HepG2 (cell line): ENCODE data around the gene DCAF6. TPM values are rescaled to one million over a fixed set of nuclear protein-coding genes. Genes with fewer than 3 reads are reported as not detected.

ENCODE experiments used
- ATAC-seq: fragments of 200-7000 bp; cut with Tn5 transposase; 3 replicates; pipeline ENCODE4 v1.9.1; 2020; ENCODE audit warnings: mild to moderate bottlenecking, moderate library complexity
- BruUV-seq: library from RNA; stranded (reverse); fragments of 400-500 nt; replicated peaks from 2 replicates; lab custom pipeline; 2021; lab: Mats Ljungman, UMichigan
- CTCF ChIA-PET: fragments of 300-600 bp; formaldehyde crosslinking; extraction: SDS; loops from one replicate; lab custom pipeline; 2021; ENCODE audit warnings: low total read pairs, inconsistent platforms, low intra/inter-chr PET ratio; lab: Yijun Ruan, JAX
- POLR2A ChIA-PET: fragments of 350-600 bp; sonication (Branson Sonifier 250); formaldehyde crosslinking; loops from one replicate; lab custom pipeline; 2020; ENCODE audit warnings: antibody characterized with exemption, inconsistent platforms; lab: Yijun Ruan, JAX
- DNase-seq: peaks from one replicate; pipeline ENCODE4 v3.0.0-alpha.2; 2015; ENCODE audit warnings: low spot score
- FAIRE-seq: peaks from 3 replicates; lab custom pipeline; 2011; peaks lifted over from hg19 to GRCh38; lab: Jason Lieb, UNC
- H2AFZ ChIP-seq: one replicate; pipeline ENCODE4 v1.6.1; 2011; ENCODE audit warnings: low read length, inconsistent platforms
- H3K27ac ChIP-seq: fragments of 300-600 bp; 3 replicates; pipeline ENCODE4 v1.8.0; 2011; ENCODE audit warnings: mixed run types, mild to moderate bottlenecking, mixed read lengths, low read length, inconsistent platforms; ENCODE audit not compliant: insufficient read depth; ENCODE audit errors: extremely low read length
- H3K27me3 ChIP-seq, 2 experiments: fragments of 200-600 bp in 1 of 2; 2 replicates in 1 of 2; 3 replicates in 1 of 2; pipeline versions ENCODE4 v1.6.0 to v1.8.0; 2011; ENCODE audit warnings: low read length in 2 of 2, mild to moderate bottlenecking in 2 of 2, moderate library complexity in 2 of 2, inconsistent platforms in 1 of 2; ENCODE audit not compliant: insufficient read depth in 2 of 2, control insufficient read depth in 1 of 2
- H3K36me3 ChIP-seq, 2 experiments: fragments of 200-600 bp in 1 of 2; replicated peaks in 1 of 2; 2 replicates in 1 of 2; 3 replicates in 1 of 2; pipeline versions ENCODE4 v1.5.1 to v1.8.0; 2011; ENCODE audit warnings: low read length in 2 of 2, inconsistent platforms in 1 of 2; ENCODE audit not compliant: insufficient read depth in 2 of 2, control insufficient read depth in 1 of 2
- H3K4me1 ChIP-seq: 2 replicates; pipeline ENCODE4 v1.5.1; 2012; ENCODE audit warnings: low read length, inconsistent platforms; ENCODE audit not compliant: insufficient read depth
- H3K4me2 ChIP-seq: 2 replicates; pipeline ENCODE4 v1.6.0; 2011; ENCODE audit warnings: low read depth, low read length, inconsistent platforms
- H3K4me3 ChIP-seq, 3 experiments: fragments of 200-600 bp in 1 of 3; sonication (generic), shearing (Covaris generic) in 1 of 3; replicated peaks in 1 of 3; 2 replicates each; pipeline ENCODE4 v1.5.1; 2011 to 2016; ENCODE audit warnings: low read length in 3 of 3, inconsistent platforms in 2 of 3, low read depth in 2 of 3, mild to moderate bottlenecking in 2 of 3, control low read depth in 1 of 3, mixed read lengths in 1 of 3; ENCODE audit not compliant: insufficient read depth in 1 of 3
- H3K79me2 ChIP-seq: one replicate; pipeline ENCODE4 v1.6.1; 2011; ENCODE audit warnings: low read length, inconsistent platforms; ENCODE audit not compliant: insufficient read depth
- H3K9ac ChIP-seq: 2 replicates; pipeline ENCODE4 v1.6.0; 2011; ENCODE audit warnings: mild to moderate bottlenecking, low read depth, low read length, inconsistent platforms; ENCODE audit not compliant: insufficient read depth
- H3K9me3 ChIP-seq: 2 replicates; pipeline ENCODE4 v1.5.1; 2012; ENCODE audit warnings: mild to moderate bottlenecking, low read length
- H4K20me1 ChIP-seq: 2 replicates; pipeline ENCODE4 v1.6.0; 2011; ENCODE audit warnings: inconsistent platforms, mild to moderate bottlenecking, low read length, moderate library complexity; ENCODE audit not compliant: insufficient read depth
- HNRNPLL ChIP-seq: fragments of 200-400 bp; formaldehyde crosslinking; IDR thresholded peaks from 2 replicates; pipeline ENCODE4 v1.6.1; 2017; ENCODE audit warnings: mild to moderate bottlenecking, low read depth, low read length; ENCODE audit not compliant: poor library complexity, severe bottlenecking
- STAG1 ChIP-seq: sonication (generic); formaldehyde crosslinking; IDR thresholded peaks from 2 replicates; pipeline ENCODE4 v1.4.0; 2020; ENCODE audit warnings: missing genetic modification reagents
- ZBTB10 ChIP-seq: sonication (generic); formaldehyde crosslinking; IDR thresholded peaks from 2 replicates; pipeline ENCODE4 v1.4.0; 2020; ENCODE audit warnings: missing genetic modification reagents, borderline replicate concordance
- ZBTB7A ChIP-seq: sonication (generic); formaldehyde crosslinking; IDR thresholded peaks from 2 replicates; pipeline ENCODE4 v1.8.0; 2022; ENCODE audit warnings: mild to moderate bottlenecking, missing genetic modification reagents
- ZNF282 ChIP-seq: fragments of 450-650 bp; IDR thresholded peaks from 2 replicates; pipeline ENCODE4 v1.6.1; 2018; ENCODE audit not compliant: partially characterized antibody
- ZNF337 ChIP-seq: sonication (generic); formaldehyde crosslinking; IDR thresholded peaks from 2 replicates; pipeline ENCODE4 v1.5.1; 2020; ENCODE audit warnings: missing genetic modification reagents, low read depth, mild to moderate bottlenecking, borderline replicate concordance
- ZNF574 ChIP-seq: sonication (generic); formaldehyde crosslinking; IDR thresholded peaks from 2 replicates; pipeline ENCODE4 v1.4.0; 2020; ENCODE audit warnings: missing genetic modification reagents
- ZNF746 ChIP-seq: sonication (generic); formaldehyde crosslinking; IDR thresholded peaks from 2 replicates; pipeline ENCODE4 v1.8.0; 2022; ENCODE audit warnings: mild to moderate bottlenecking, missing genetic modification reagents
- ZNF780A ChIP-seq: sonication (generic); formaldehyde crosslinking; IDR thresholded peaks from 2 replicates; pipeline ENCODE4 v1.8.0; 2022; ENCODE audit warnings: mild to moderate bottlenecking, missing genetic modification reagents, moderate library complexity
- ZXDC ChIP-seq: sonication (generic); formaldehyde crosslinking; IDR thresholded peaks from 2 replicates; pipeline ENCODE4 v1.5.0; 2020; ENCODE audit warnings: mild to moderate bottlenecking, missing genetic modification reagents
- WGBS: methylation state at CpG from one replicate; pipeline ENCODE4 v1.1.6; 2017; ENCODE audit warnings: low lambda C conversion rate; 5-methylcytosine and 5-hydroxymethylcytosine counted together
- in situ Hi-C: cut with HindIII; loops from 2 replicates; pipeline ENCODE4 v1.10.0; 2017; ENCODE audit warnings: low pct_unique_long_range_greater_than_20kb; ENCODE audit not compliant: extremely low pct_ligation_motif_present
- intact Hi-C: fragments of 100-400 bp; cut with micrococcal nuclease; formaldehyde crosslinking; loops from one replicate; pipeline ENCODE4 v1.10.0; 2022; ENCODE audit not compliant: unreplicated experiment
- polyA plus RNA-seq, 8 experiments: library from polyadenylated mRNA; depleted of rRNA in 3 of 8; stranded (reverse) in 7 of 8; unstranded in 1 of 8; fragments of >200 nt; fragmentation: Illumina TruSeq in 4 of 8; extraction: Trizol in 4 of 8; gene quantifications; 2 replicates each; pipeline versions ENCODE4 v1.2.1 to v1.2.3, GENCODE V29; 2011 to 2016; ENCODE audit warnings: low read depth in 4 of 8, missing spikeins in 1 of 8, mixed read lengths in 1 of 8; ENCODE audit not compliant: insufficient read depth in 1 of 8
- total RNA-seq, 5 experiments: library from RNA; depleted of rRNA; stranded (reverse); fragments of >200 nt; fragmentation: Illumina TruSeq; extraction: Trizol; gene quantifications; 2 replicates each; pipeline ENCODE4 v1.2.3, GENCODE V29; 2016; ENCODE audit warnings: low read depth in 1 of 5
- TF ChIP-seq, protein P1 (sequence below): fragments of 450-650 bp; IDR thresholded peaks from 2 replicates; pipeline ENCODE4 v1.6.1; 2017
- TF ChIP-seq, protein P2 (sequence below): sonication (generic); formaldehyde crosslinking; IDR thresholded peaks from 2 replicates; pipeline ENCODE4 v1.4.0; 2020; ENCODE audit warnings: missing genetic modification reagents

DCAF6 gene
- total and polyA plus RNA-seq, 2 of the 13 experiments (the other 11 are each of a cell fraction or from before 2014, with no cell fraction given) = 24.7 to 33.7 TPM

GRCh38 chr1:167964646-167965045 lies 28.2 kb downstream of the DCAF6 start:
- POLR2A ChIA-PET = no interaction called here
- H3K79me2 ChIP-seq = peaks cover 41% of the 10 kb centered on the region
- intact Hi-C loops (no loop called here), in situ Hi-C loops (no loop called here)
- H3K27ac ChIP-seq = no peak overlapping the region
- H3K9me3 ChIP-seq = no peaks in the 10 kb centered on the region
- no TSS peak for BruUV-seq
- peaks cover 8% of the 10 kb centered on the region for H3K4me1 ChIP-seq
- H3K4me2 ChIP-seq = no peak overlapping the region
- no peaks in the 10 kb centered on the region for H4K20me1 ChIP-seq
- DNase-seq (no peak), FAIRE-seq (no peak), ATAC-seq (no peak)
- H3K9ac ChIP-seq = no peak overlapping the region
- TF ChIP-seq, protein P1, sequence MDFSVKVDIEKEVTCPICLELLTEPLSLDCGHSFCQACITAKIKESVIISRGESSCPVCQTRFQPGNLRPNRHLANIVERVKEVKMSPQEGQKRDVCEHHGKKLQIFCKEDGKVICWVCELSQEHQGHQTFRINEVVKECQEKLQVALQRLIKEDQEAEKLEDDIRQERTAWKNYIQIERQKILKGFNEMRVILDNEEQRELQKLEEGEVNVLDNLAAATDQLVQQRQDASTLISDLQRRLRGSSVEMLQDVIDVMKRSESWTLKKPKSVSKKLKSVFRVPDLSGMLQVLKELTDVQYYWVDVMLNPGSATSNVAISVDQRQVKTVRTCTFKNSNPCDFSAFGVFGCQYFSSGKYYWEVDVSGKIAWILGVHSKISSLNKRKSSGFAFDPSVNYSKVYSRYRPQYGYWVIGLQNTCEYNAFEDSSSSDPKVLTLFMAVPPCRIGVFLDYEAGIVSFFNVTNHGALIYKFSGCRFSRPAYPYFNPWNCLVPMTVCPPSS = no peak
- TF ChIP-seq STAG1 (no peak), ZNF746 (CRISPR knock-in tag) (no peak), ZXDC (CRISPR knock-in tag) (no peak), ZNF780A (CRISPR knock-in tag) (no peak), ZNF574 (no peak), ZBTB10 (CRISPR knock-in tag) (no peak), ZNF282 (no peak), HNRNPLL (no peak), ZBTB7A (CRISPR knock-in tag) (no peak), ZNF337 (CRISPR knock-in tag) (no peak)
- TF ChIP-seq, protein P2, sequence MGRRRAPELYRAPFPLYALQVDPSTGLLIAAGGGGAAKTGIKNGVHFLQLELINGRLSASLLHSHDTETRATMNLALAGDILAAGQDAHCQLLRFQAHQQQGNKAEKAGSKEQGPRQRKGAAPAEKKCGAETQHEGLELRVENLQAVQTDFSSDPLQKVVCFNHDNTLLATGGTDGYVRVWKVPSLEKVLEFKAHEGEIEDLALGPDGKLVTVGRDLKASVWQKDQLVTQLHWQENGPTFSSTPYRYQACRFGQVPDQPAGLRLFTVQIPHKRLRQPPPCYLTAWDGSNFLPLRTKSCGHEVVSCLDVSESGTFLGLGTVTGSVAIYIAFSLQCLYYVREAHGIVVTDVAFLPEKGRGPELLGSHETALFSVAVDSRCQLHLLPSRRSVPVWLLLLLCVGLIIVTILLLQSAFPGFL (CRISPR knock-in tag) = no peak
- CTCF ChIA-PET = no interaction called here
- no peaks in the 10 kb centered on the region for H3K27me3 ChIP-seq
- H2AFZ ChIP-seq = no peak overlapping the region
- H3K4me3 ChIP-seq = no peak overlapping the region
- H3K36me3 ChIP-seq = peaks cover 3 to 12% of the 10 kb centered on the region in 2 experiments; a peak in 2 of 5 replicates
- 94% methylated on average over 4 of the region's 4 CpGs for WGBS
